Measurements from ENCODE around the gene RBBP8NL. TPM values are rescaled to one million over a fixed set of nuclear protein-coding genes. Genes with fewer than 3 reads are reported as not detected.

The RBBP8NL gene
- total and polyA plus RNA-seq, 2 donors (not counting 3 experiments of a cell fraction or from before 2014, with no cell fraction given): not detected

DNA sequence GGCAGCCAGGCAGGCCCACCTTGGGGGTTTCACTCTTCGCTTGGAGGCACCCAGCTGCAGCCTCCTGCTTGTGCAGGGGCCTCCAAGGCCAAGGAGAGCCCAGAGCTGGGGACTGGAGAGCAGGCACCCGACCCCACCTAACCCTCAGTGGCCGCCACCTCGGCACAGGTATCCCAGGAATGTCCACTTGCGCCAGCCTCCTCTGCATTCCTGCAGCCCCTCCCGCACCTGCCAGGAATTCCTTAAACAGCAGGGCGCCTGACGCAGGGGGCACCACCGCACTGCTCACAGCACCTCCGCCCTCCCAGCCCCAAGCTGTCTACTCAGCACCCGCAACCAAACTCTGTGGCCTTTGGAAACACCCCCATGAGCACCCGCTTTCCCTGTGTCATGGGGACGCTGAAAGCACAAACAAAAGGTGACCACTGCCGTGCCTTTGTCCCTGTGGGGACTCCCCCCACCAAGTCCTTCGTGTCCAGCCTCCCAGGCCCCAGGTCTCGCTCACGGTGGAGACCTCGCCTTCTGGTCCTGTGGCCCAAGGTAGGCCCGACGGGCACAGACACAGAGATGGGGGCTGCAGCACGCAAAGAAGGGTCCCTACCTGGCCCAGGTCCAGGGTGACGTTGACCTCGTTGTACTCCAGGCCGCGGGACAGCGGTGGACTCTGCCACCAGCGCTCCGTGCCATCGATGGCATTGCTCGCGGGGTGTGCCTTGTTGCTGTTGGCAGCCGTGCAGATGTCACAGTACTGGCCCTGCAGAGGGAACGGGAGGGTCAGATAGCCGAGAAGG, 65.3 kb downstream of the RBBP8NL start:
- Histone ChIP-seq H3K4me1 (ENCODE audit: control insufficient read depth, extremely low read depth, insufficient read depth, low read length) (peaks cover 64% of the 10 kb centered on the region), H3K4me2 (ENCODE audit: insufficient read depth, low read length) (no peak overlapping the region)
- dilution Hi-C loops (cut with MboI; ENCODE audit: extremely low pct_ligation_motif_present, low sequenced_read_pairs): no loop called here

More for the DNA sequence above, 65.3 kb downstream of the RBBP8NL start:
- Histone ChIP-seq H2AFZ (ENCODE audit: low read depth, low read length) (no peak overlapping the region), H3K36me3 (ENCODE audit: control insufficient read depth in 2 of 2, extremely low read depth in 1 of 2, insufficient read depth in 2 of 2, low read length in 2 of 2) (no peaks in the 10 kb centered on the region), H4K20me1 (replicated peaks; ENCODE audit: control insufficient read depth, extremely low read depth, insufficient read depth, low read length) (no peaks in the 10 kb centered on the region), H3K9ac (replicated peaks; ENCODE audit: extremely low read depth, insufficient read depth, low read length) (no peak overlapping the region), H3K9me3 (replicated peaks; ENCODE audit: control insufficient read depth, insufficient read depth, low read length) (no peaks in the 10 kb centered on the region), H3K27ac (ENCODE audit: insufficient read depth, low read depth, low read length) (no peak overlapping the region), H3K79me2 (ENCODE audit: control insufficient read depth, insufficient read depth, low read length) (peaks cover 69% of the 10 kb centered on the region), H3K27me3 (ENCODE audit: control insufficient read depth in 2 of 2, insufficient read depth in 2 of 2, low read length in 2 of 2) (no peaks in the 10 kb centered on the region), H3K9me1 (replicated peaks; ENCODE audit: control insufficient read depth, extremely low read depth, insufficient read depth, low read length) (no peaks in the 10 kb centered on the region), H3K4me3 (replicated peaks in 1 of 3; ENCODE audit: insufficient read depth in 1 of 3, low read depth in 1 of 3, low read length in 3 of 3) (no peak overlapping the region)
- ChIA-PET CTCF (interaction anchor here (1.2 to 9.9 kb wide), 2 partner anchors 17 to 20 kb away, joined by 5 to 179 read pairs; no protein-coding TSS in a partner anchor), POLR2A (no interaction called here)
- intact Hi-C loops (cut with micrococcal nuclease): no loop called here
- TF ChIP-seq EZH2 (IDR thresholded peaks at IDR 0.05; ENCODE audit: borderline replicate concordance, low read depth, low read length, severe bottlenecking) (no peak), MYC (IDR thresholded peaks at IDR 0.05; ENCODE audit: low read depth, low read length) (no peak), POLR2A (IDR thresholded peaks at IDR 0.05; ENCODE audit: low read depth, low read length) (no peak), FOS (IDR thresholded peaks at IDR 0.05; ENCODE audit: borderline replicate concordance, insufficient read depth, low read length) (no peak), POLR2AphosphoS5 (IDR thresholded peaks at IDR 0.05; ENCODE audit: insufficient read depth, low read depth, low read length) (no peak), GATA2 (IDR thresholded peaks at IDR 0.05; ENCODE audit: insufficient read depth, insufficient read length, low read depth, low read length) (no peak), JUN (IDR thresholded peaks at IDR 0.05; ENCODE audit: borderline replicate concordance, insufficient read depth, insufficient read length, low read depth) (no peak)
- TF ChIP-seq, protein P1, sequence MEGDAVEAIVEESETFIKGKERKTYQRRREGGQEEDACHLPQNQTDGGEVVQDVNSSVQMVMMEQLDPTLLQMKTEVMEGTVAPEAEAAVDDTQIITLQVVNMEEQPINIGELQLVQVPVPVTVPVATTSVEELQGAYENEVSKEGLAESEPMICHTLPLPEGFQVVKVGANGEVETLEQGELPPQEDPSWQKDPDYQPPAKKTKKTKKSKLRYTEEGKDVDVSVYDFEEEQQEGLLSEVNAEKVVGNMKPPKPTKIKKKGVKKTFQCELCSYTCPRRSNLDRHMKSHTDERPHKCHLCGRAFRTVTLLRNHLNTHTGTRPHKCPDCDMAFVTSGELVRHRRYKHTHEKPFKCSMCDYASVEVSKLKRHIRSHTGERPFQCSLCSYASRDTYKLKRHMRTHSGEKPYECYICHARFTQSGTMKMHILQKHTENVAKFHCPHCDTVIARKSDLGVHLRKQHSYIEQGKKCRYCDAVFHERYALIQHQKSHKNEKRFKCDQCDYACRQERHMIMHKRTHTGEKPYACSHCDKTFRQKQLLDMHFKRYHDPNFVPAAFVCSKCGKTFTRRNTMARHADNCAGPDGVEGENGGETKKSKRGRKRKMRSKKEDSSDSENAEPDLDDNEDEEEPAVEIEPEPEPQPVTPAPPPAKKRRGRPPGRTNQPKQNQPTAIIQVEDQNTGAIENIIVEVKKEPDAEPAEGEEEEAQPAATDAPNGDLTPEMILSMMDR (IDR thresholded peaks at IDR 0.05; ENCODE audit: extremely low read depth in 1 of 2, insufficient read depth in 1 of 2, low read depth in 1 of 2, low read length in 2 of 2): no peak
- FAIRE-seq: no peak
- no peak for DNase-seq (ENCODE audit: low read depth, low spot score)
- no TSS peak for BruUV-seq (replicated peaks)
